IPS-NIHi7 (cell line): ENCODE results near the gene TM7SF3.

Experiments used
- DNase-seq: peaks from one replicate; pipeline ENCODE4 v3.0.0; 2012; ENCODE audit warnings: mixed read lengths; ENCODE audit errors: extremely low spot score

TM7SF3 gene

DNA sequence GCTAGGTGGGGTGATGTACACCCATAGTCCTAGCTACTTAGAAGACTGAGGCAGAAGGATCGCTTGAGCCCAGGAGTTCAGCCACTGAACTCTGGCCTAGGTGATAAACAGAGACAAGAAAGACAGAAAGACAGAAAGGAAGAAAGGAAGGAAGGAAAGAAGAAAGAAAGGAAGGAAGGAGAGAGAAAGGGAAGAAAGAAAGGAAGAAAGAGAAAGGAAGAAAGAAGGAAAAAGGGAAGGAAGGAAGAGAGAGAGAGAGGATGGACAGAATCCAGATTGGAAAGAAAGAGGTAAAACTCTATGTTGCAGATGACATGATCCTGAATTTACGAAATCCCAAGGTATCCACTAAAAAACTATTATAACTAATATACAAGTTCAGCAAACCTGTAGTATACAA is 84.6 kb downstream of the TM7SF3 start:
- no peak for DNase-seq

DNA sequence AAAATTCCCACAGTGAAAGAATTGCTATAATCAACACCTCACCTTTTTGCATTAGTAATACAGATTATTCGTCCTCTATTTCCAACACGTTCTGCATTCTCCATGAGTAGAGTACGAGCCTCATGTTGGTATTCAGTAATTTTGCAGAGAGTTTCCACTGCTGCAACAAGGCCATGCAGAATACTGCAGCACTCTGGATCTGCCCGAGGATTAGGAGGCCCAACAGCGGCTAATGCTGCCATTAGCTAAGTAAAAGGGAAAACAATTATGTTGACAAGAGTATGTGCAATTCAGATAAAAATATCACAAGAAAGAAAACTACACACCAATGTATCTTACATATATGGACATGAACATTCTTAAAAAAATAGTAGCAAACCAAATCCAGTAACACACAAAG is 85.5 kb downstream of the TM7SF3 start:
- DNase-seq = no peak
